Esophagus mucosa (tissue), 1 donor: Measurements from ENCODE around the gene HS3ST5. TPM values are rescaled to one million over a fixed set of nuclear protein-coding genes. Genes with fewer than 3 reads are reported as not detected.

Source experiments
- ATAC-seq: fragments of 200-7000 bp; cut with Tn5 transposase; one replicate; pipeline ENCODE4 v1.9.1; 2020
- total RNA-seq: library from RNA; stranded (reverse); gene quantifications from one replicate; pipeline ENCODE4 v1.2.4, GENCODE V29; 2023
- donor health status: DM: yes; HTN: yes; CAD: no.

HS3ST5 gene
- total RNA-seq, 1 donor from 2014 or later: not detected

DNA sequence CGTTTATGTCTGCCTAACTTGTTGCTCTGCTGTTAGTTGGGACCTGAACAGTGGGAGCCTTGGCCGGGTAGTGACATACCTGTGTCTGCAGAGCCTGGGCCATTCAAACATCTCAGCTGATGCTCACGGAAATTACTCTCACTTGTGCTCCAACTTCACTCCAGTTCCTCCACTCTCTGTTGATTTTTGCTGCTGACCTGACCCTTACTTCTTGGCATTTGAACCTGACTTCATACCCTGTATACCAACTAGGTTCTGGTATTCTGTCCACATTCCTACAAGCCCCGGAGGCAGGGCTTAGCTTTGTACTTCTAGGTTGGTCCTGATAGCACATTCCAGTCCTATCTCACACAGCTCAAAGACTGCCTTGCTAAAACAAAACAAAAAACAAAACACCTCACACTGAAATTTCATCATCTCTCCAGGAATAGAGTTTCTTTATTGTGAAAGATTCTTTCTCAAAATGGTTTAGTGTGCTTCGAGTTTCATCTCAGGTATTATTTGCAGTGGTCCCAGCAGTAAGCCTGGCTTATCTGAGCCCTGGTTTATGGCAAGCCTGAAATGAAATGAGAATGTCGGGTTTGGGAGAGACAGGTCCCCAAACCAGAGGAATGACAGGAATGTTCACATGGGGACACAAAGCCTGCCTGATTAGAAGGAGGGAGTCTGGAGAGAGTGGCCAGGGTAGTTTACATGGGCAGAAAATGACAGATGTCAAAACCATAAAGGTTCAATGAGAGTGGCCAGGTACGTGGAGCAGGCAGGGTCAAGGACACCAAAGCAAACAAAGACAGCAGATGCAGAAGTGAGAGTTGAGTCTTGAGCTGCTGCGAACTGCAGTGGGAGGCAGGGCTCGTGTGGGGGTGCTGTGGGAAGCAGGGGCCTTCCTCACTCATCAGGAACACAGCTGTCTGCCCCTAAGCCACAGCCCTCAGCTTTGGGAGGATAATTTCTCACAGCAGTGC, 197.7 kb downstream of the HS3ST5 start:
- ATAC-seq: no peak

DNA sequence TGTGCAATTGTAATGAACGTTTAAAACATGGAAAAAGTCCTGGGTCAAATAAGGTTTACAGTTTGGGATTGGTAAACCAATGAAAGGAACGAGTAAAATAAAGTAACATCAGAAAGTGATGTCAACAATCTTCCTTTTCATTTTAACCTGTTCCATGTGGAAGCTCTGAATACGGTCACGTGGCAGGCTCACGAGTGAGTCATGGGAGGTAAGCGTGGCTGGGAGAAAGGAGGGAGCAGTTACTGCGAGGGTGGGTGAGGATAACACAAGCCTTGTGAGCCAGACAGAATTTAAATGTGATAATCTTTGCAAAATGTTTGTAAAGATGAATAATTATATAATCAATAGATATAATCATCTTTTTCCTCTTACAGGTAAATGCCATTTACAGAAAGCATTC, 200.6 kb downstream of the HS3ST5 start:
- no peak for ATAC-seq

DNA sequence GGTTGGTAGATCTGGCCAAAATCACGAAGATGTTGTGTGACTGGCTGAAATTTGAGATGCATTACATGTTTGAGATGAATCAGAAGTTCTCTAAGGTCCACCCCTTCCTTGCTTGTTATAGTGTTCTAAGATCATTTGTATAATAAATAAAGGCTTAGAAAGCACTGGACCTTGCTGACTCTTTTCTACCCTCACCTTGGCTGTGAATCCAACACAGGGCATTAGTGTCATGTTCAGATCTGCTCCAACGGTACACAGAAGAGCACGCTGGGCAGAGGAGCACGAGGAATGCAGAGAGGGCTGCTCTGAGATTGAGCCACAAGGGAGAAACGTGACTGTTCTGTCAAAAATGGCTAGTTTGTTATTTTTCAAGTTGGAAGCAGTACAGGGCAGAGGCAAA, 202.4 kb downstream of the HS3ST5 start:
- no peak for ATAC-seq

DNA sequence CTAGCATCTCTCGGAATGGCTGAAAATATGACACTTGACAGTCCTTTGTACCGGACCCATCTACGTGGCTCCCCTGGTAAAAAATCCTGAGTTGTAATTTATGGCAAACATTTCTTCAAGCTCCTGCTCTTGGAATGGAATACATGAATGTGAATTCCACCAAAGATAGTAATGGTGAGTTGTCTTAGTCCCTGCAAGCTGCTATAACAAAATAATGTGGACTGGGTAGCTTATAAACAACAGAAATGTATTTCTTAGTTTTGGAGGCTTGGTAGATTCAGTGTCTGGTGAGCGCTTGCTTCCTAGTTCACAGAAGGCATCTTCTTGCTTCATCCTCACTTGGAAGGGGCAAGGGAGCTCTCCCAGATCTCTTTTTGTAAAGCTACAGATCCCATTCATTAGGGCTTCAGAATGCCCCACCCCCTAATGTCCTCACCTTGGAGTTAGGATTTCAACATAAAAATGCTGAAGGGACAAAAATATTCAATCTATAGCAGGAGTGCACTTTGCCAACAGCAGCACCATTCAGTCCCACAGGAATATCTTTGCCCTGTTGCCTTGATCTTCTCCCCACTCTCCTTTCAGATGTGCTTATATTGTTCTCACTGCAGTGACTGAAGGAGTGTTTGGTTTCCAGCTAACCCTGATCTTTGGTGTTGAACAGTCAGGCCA, 204.1 kb downstream of the HS3ST5 start:
- no peak for ATAC-seq

DNA sequence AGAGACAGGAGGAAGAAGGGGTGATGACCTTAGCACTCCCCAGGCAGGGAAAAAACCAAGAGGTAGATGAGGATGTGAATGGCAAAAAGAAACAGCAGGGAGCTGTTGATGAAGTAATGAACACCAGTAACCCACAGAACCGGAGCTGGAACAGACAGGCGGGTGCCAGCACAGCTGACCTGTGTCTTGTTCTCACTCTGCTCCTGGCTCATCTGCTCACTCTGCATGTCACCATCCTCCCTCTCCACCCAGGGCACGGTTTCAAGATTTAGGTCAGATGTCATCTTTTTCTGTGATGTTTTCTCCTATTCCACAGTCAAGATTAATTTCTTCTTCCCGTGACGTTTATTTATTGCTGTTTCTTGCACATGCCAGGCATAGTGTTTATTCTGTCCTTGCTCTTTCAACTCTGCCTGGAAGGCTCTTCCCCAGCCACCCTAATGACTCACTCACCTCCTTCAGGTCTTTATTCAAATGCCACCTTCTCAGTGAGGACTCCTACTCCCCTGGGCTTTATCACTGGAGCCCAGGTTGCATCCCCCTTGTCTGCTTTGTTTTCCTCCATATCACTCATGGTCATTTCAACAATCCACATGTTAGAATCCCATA, 207.4 kb downstream of the HS3ST5 start:
- ATAC-seq: no peak

DNA sequence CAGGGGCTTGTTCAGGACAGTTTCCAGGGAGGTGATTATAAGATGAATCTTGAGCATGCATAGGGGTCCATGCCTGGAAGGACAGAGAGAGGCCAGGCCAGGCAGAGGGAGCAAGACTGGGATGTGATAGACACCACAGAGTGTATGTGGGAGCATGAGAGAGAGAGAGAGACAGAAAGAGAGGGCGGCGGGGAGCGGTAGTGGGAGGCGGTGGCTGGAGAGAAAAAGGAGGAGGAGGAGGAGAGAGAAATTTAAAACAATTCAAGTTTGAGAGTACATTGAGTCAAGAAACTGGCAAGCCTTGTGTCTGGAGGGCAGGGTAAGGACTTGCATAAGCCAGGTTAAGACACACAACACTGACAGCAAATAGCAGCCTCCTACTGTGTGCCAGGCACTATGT, 209.0 kb downstream of the HS3ST5 start:
- no peak for ATAC-seq

DNA sequence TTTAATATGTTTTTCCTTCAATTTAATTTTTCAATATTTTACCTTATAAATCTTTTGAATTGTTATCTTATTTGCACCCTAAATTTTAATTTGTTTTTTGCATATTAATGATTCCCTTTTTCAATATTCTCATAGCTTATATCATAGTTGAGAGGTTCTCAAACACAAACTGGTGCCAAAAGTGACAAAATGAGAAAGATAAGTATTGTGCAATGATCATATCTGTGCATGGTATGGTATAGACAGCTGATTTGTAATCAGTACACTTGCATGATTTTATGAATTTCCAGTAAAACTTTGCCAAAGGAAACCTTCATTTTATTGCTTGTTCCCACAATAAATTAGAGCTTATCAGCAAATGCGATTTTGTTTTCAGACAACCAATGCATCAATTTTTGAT, 210.9 kb downstream of the HS3ST5 start:
- ATAC-seq: no peak

DNA sequence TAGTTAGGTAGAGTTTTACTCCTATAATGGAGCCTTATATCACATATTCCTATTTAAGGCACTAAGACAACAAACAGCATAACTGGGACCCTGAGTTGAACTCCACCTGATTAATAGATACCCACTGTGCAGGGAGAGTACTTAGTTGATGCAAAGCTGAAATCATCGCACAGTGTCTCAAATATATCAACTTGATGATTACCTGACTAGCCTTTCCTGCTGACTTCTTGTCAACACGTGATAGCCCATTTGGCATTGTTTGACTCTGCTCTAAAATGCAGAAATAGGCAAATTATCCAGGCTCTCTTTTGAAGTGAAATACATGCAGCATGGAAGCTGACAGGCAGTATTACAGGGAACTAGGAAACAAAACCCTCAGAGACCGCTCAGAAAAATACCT, 217.2 kb downstream of the HS3ST5 start:
- ATAC-seq: no peak

DNA sequence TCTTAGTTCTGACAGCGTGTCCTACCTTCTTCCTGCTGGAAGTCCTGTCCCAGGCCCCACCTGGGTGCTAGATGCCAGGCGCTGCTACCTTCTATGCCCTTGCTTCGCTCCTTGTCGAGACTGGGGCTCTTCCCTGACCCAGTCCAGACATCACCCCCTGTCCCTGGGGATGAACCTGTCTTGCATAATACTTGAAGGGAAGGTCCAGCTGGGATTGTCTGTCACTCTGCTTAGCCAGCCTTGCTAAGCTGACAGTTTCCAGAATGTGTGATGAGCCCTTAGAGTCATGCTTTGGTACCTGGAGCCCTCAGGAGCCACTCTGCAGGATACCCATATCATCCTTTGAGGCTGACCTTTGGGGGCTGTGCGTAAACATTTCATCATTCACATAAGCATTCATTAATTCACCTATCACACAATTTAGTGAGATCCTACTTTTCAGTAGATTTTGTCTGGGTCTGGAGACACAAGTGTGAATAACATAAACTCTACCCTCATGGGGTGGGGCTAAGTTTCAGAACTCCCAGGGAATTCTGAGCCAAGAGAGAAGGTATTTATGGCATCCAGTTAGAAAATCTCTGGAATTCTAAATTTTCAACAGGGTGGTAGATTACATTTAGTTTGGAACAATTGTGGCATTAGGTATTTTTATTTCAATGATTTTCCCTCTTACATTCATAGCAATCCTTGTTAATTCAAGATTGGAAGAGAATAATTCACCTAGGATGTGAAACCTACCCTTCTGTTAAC, 220.7 kb downstream of the HS3ST5 start:
- no peak for ATAC-seq

DNA sequence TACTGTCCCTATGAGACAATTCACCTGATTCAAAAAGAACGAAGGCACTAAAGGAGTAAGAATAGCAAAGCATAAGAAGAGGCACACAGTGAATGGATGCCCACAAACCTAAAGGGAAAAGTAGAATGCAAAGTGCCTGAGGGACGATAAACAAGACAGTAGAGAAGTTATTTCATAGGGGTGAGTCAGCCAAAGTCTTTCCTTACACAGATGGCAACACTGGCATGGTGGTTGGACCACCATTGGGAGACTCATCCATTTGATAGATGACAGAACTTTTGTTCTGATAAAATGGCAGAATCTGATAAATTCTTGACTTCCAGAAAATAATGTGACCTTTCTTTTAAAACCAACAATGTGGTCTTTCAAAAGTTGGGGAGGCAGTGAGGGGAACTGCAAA, 223.8 kb downstream of the HS3ST5 start:
- no peak for ATAC-seq

DNA sequence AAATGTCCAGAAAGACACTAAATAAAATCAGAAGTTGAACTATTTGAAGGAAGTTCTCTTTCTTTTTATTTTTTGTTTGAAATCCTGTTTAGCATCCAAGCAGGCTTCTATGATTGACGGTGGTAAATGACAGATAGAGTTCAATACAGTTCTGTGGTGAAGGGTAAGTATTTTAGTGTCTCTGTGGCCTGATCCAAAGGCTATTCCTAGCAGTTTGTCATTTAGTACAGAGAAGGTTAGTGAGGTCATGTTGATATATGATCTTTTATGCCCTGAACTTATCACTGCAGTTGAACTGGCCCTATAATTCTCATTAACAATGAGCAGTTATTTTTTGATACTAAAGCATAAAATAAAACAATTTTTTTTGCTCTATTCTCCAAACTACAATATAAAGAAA, 227.2 kb downstream of the HS3ST5 start:
- no peak for ATAC-seq

DNA sequence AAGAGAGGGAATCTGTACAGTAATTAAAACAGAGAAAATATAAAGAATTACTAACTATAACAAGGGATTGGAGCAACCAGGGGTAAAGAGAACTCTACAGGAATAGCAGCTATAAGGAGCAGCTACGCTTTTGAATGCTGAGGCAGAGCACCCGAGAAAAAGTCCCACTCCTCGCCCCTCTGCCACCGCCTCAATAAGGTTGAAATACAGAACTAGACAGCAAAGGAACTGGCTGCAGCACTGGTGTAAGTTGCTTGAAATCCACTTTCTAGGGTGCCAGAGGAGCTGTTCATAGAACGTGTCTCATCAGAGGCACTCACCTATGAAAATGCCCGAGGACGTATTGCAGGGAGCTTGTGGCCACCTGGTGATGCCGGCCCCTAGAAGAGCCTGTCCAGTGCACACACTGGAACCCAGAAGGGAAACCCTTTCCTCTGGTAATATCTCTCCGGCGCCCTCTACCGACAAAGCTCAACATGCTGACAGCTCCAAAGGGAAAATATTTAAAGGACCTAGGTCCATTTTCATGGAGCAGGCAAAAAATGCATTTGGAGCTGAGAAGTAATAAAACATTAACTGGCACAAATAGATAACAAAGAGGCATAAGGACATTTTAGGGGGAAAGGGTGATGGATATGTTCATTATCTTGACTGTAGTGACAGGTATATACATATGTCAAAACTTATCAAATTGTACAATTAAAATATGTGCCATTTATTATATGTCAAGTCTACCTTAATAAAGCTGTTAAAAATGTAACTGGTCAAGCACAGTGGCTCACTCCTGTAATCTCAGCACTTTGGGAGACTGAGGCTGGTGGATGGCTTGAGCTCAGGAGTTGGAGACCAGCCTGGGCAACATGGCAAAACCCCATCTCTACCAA, 234.5 kb downstream of the HS3ST5 start:
- no peak for ATAC-seq

DNA sequence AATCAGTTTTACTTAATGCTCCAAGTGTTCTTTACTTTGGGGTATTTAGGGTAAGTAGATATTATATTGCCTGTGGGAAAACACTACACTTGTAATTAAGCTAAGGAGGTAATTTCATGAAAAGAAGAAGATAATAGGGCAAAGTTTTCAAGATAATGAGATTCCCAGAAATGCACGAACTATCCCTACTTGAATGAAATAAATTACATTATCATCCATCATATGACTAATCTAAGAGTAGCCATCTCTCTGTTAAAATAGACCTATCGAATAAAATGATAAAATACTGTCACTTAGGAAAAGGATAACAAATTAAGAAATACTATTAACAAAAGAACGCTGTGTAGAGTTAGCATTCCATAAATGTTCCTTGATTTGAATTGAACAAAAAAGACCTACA, 236.8 kb downstream of the HS3ST5 start:
- ATAC-seq: no peak

DNA sequence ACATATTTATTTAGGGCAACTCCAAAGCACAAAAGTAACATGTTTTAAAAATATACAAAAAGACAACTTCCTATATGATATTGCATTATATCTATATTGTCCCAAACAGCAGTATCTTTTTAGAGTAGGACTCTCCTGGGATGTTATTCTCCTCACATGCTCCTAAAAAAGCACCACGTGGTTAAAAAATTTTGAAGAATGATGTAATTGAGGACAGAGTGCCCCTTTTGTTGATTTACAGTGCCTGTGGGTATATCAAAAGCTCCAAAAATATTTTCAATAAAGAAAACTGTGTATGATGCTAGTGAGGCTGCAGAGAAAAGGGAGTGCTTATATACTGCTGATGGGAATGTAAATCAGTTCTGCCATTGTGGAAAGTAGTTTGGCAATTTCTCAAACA, 241.6 kb downstream of the HS3ST5 start:
- no peak for ATAC-seq

DNA sequence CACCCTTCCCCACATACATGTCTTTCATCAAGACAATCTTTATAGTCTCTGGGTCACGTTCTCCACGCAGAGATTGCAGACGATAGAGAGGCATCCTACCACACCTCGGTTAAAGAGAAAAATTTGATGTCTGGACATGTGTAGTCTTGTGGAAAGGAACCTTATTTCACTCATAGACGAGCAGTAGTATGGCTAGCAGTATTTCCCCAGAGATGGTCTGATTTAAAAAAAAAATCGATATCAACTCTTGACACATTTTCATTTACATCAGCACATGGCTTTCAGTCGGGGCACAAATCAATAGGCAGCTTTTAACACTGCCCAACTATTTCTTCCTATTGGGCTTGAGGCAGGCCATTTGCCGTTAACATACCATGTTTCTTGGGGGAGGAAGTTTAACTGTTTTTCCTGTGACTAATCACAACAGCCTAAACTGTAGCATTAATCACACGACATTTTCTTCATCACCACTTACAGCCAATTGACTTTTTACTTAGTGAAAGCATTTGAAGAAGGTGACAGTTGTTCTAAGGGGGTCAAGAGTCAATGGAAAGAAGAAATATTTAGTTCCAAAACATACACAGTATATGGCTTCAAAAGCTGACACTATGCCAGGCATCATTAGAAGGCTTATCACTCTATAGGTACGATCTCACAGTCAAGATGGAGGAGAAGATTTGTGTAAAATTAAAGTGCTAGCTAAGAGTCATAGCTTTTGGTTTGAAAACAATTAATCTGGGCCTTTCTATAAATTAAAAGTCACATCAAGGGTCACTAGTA, 242.4 kb downstream of the HS3ST5 start:
- no peak for ATAC-seq

DNA sequence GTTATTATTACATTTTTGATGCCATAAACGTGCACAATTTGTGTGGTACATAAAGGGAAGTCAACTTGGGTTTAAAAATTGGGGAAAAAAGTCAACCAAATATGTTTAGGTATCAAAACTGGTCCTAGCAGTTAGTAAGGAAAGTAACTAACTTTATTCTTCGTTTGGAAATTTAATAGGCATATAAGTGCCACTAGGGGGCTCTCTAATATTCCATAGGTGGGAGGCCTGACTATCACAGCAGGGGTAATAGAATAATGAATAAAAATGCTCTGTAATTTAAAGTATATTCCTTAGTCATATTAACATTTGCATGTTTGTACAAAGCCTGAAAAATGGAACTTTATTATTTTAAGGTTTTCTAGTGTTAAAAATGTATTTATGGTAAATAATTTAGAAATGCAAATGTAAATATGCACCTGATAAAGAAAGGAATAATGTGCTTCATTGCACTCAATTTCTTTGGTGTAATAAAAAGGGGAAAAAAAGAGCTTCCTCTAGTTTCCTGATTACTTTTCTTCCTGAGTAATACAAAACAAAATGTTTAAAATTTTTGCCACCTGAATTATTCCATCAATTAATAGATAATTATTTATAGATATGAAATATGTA, 246.2 kb downstream of the HS3ST5 start:
- no peak for ATAC-seq

DNA sequence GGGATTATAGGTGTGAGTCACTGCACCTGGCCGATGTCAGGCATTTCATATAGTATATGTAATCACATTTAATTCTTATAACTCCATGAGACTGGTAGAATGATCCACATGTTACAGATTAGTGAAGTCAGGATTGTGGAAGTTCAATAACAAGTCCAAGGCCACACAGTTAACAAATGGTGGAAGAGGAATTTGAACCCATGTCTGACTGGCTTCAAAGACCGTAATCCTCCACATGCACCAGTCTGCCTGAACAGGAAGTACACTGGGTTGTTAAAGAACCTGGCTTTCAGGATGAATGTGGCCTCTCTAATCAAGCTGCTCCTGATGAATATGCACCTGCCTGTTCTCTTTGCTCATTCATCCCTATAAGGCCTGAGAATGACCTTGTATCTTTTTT, 249.9 kb downstream of the HS3ST5 start:
- no peak for ATAC-seq

DNA sequence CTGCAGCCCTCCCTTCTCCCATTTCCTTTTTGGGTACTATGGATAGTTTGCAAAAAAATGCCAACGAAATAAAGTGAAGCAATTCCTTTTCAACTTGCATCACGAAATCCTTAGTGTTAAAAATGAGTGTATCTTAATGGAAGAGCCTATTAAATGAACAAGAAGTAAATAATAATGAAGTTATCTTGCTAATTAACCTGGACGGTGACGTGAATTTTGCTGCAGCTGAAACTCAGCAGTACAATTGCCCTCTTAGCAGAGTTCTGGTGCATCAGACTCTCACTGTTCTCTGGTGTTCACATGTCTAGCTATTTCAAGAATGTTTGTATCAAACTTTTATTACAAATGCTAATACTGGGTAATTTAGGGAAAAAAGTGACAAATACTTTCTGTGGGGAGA, 252.2 kb downstream of the HS3ST5 start:
- ATAC-seq: no peak

DNA sequence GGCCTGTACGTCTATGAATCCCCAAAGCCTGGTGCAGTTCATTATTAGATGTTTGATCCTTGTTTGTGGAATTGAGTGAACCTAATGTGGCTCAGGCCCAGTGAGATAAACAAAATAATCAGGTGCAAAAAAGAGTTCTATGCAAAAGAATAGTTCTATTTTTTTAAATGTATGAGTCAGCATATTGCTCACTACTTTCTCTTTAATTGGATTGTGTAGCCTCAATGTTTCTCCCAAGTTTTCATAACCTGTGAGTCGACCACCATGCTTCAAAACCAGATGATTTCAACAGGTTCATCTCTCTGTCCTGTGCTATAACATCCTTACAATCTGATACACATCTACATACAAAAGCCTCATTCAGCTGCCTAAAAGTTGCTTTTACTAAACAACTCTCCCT, 255.3 kb downstream of the HS3ST5 start:
- ATAC-seq: no peak

DNA sequence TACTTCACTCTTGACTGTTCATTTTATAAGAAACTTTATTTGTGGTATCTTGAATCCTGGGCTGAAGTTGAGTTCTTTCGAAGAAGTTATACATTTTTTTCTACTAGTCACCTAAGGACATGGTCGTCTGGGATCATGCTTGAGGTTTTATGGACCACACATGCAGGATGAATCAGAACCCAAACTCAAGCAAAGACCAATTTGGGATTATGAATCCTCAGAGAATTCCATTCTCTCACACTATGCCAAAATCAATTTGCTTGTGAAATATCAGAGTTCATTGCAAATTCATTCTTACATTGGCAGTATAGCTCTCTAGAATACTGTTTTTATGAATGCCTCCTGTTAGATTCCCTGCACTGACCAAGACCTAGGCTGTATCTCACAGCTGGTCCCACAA, 257.6 kb downstream of the HS3ST5 start:
- ATAC-seq: no peak
